ENCODE data around the gene ANO1.

ANO1 gene

DNA sequence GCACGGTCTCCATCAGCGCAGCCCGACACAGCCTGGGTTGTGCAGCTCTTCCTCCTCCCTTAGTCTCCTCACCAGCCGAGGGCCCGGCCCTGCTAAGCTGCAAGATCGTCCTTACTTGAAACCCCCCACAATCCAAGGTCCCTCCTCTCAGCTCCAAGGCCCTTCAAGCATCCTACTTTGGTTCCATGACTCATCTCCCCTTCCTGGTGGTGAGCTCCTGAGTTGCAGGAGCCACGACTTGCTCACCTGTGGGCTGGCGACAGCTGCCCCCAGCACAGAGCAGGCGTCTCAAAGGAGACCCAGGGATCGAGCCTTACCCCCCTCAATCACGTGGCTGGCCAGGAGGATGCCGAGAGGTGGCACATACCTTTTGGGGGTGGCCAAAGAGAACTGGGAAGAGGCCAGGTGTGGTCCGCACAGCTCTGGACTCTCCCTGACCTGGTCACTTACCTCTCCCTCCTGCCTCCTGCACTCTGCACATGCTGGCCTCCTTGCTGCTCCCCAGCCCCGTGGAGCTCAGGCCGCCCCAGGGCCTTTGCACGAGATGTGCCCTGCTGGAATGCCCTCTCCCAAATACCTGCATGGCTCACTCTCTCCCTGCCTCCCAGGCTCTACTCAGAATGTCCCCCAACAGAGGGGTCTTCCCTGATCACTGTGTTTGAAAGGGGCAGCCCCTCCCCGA lies 89.7 kb downstream of the ANO1 start:
- no peaks in the 10 kb centered on the region for H3K36me3 ChIP-seq (replicated peaks; ENCODE audit: insufficient read depth, low read length)
- no peak overlapping the region for H3K4me2 ChIP-seq (ENCODE audit: low read depth, low read length)

DNA sequence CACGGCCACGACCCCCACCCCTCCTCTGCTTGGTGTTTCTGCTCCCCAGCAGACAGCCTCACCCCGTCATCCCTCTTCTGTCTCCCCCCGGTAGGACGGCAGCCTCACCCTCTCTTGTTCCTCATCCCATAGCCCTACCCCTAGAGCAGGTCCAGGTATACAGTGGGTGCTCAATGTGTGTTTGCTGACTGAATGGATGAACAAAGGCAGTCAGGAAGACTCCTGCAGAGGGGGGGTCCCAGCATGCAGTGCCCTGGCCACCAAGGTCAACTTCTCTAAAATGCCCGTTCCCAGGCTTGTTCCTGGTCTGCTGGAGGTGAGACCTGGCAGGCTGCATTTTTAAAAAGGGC lies 90.3 kb downstream of the ANO1 start:
- TF ChIP-seq, protein P1, sequence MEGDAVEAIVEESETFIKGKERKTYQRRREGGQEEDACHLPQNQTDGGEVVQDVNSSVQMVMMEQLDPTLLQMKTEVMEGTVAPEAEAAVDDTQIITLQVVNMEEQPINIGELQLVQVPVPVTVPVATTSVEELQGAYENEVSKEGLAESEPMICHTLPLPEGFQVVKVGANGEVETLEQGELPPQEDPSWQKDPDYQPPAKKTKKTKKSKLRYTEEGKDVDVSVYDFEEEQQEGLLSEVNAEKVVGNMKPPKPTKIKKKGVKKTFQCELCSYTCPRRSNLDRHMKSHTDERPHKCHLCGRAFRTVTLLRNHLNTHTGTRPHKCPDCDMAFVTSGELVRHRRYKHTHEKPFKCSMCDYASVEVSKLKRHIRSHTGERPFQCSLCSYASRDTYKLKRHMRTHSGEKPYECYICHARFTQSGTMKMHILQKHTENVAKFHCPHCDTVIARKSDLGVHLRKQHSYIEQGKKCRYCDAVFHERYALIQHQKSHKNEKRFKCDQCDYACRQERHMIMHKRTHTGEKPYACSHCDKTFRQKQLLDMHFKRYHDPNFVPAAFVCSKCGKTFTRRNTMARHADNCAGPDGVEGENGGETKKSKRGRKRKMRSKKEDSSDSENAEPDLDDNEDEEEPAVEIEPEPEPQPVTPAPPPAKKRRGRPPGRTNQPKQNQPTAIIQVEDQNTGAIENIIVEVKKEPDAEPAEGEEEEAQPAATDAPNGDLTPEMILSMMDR (IDR thresholded peaks at IDR 0.05; ENCODE audit: low read length) = no peak
- no peak for TF ChIP-seq EZH2 (optimal IDR thresholded peaks at IDR 0.05; ENCODE audit: low read depth, low read length)
- no peak for TF ChIP-seq EZH2phosphoT487 (IDR thresholded peaks at IDR 0.05; ENCODE audit: low read length)
- H3K4me1 ChIP-seq (ENCODE audit: low read length) = no peaks in the 10 kb centered on the region
- H3K4me3 ChIP-seq (ENCODE audit: low read length) = no peak overlapping the region
- no peaks in the 10 kb centered on the region for H3K79me2 ChIP-seq (ENCODE audit: low read length)
- H3K27ac ChIP-seq (ENCODE audit: low read length) = no peak overlapping the region
- peaks cover 92% of the 10 kb centered on the region for H3K27me3 ChIP-seq (replicated peaks; ENCODE audit: insufficient read depth, low read length)
- no peaks in the 10 kb centered on the region for H3K36me3 ChIP-seq (replicated peaks; ENCODE audit: insufficient read depth, low read length)
- DNase-seq = no peak
- no peak overlapping the region for H2AFZ ChIP-seq (ENCODE audit: low read length)
- no peak overlapping the region for H3K4me2 ChIP-seq (ENCODE audit: low read depth, low read length)
- H3F3A ChIP-seq (ENCODE audit: insufficient read depth, low read length) = no peaks in the 10 kb centered on the region
- no peaks in the 10 kb centered on the region for H3K9me2 ChIP-seq (replicated peaks; ENCODE audit: insufficient read depth, low read length)
- no peaks in the 10 kb centered on the region for H3K9me3 ChIP-seq (replicated peaks; ENCODE audit: insufficient read depth, low read length)
- H3K9ac ChIP-seq (ENCODE audit: low read length) = no peak overlapping the region
- H4K20me1 ChIP-seq (ENCODE audit: insufficient read depth, low read length) = no peaks in the 10 kb centered on the region

More for the DNA sequence above, 89.7 kb downstream of the ANO1 start:
- H3K9ac ChIP-seq (ENCODE audit: low read length) = no peak overlapping the region
- no peak overlapping the region for H3K27ac ChIP-seq (ENCODE audit: low read length)
- peaks cover 92% of the 10 kb centered on the region for H3K27me3 ChIP-seq (replicated peaks; ENCODE audit: insufficient read depth, low read length)
- no peak overlapping the region for H3K4me3 ChIP-seq (ENCODE audit: low read length)
- no peak for DNase-seq
- no peaks in the 10 kb centered on the region for H3F3A ChIP-seq (ENCODE audit: insufficient read depth, low read length)
- H3K79me2 ChIP-seq (ENCODE audit: low read length) = no peaks in the 10 kb centered on the region
- H3K9me2 ChIP-seq (replicated peaks; ENCODE audit: insufficient read depth, low read length) = no peaks in the 10 kb centered on the region
- H2AFZ ChIP-seq (ENCODE audit: low read length) = no peak overlapping the region
- H3K9me3 ChIP-seq (replicated peaks; ENCODE audit: insufficient read depth, low read length) = no peaks in the 10 kb centered on the region
- no peaks in the 10 kb centered on the region for H4K20me1 ChIP-seq (ENCODE audit: insufficient read depth, low read length)
- H3K4me1 ChIP-seq (ENCODE audit: low read length) = no peaks in the 10 kb centered on the region
- TF ChIP-seq EZH2 (optimal IDR thresholded peaks at IDR 0.05; ENCODE audit: low read depth, low read length) (no peak), EZH2phosphoT487 (IDR thresholded peaks at IDR 0.05; ENCODE audit: low read length) (no peak)
- TF ChIP-seq, protein P1 (IDR thresholded peaks at IDR 0.05; ENCODE audit: low read length) = no peak

DNA sequence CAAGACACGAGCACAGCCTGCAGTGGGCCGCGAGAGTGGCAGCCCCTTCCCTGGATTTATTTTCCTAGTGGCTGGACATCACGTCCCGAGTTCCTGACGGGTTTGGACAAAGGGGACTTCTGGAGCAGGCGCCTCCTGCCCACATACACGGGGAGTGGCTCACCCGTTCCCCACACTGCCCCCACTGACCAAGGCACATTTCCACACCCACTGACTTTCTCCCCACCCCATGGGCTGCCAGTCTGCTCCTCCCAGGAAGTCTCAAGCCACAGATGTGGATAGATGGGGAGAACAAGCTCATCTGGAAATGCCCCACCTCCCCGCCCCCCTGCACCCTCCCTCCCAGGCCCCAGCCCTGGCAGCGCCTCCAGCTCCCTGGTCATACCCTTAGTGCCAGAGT lies 91.0 kb downstream of the ANO1 start:
- Histone ChIP-seq H3K4me3 (ENCODE audit: low read length) (no peak overlapping the region), H3K4me1 (ENCODE audit: low read length) (no peaks in the 10 kb centered on the region), H3K79me2 (ENCODE audit: low read length) (no peaks in the 10 kb centered on the region), H3F3A (ENCODE audit: insufficient read depth, low read length) (no peaks in the 10 kb centered on the region), H2AFZ (ENCODE audit: low read length) (no peak overlapping the region), H3K36me3 (replicated peaks; ENCODE audit: insufficient read depth, low read length) (no peaks in the 10 kb centered on the region), H3K9me3 (replicated peaks; ENCODE audit: insufficient read depth, low read length) (no peaks in the 10 kb centered on the region), H3K9me2 (replicated peaks; ENCODE audit: insufficient read depth, low read length) (no peaks in the 10 kb centered on the region), H3K27ac (ENCODE audit: low read length) (no peak overlapping the region), H3K9ac (ENCODE audit: low read length) (no peak overlapping the region), H3K27me3 (replicated peaks; ENCODE audit: insufficient read depth, low read length) (peaks cover 89% of the 10 kb centered on the region), H4K20me1 (ENCODE audit: insufficient read depth, low read length) (no peaks in the 10 kb centered on the region), H3K4me2 (ENCODE audit: low read depth, low read length) (no peak overlapping the region)
- TF ChIP-seq, protein P1 (IDR thresholded peaks at IDR 0.05; ENCODE audit: low read length) = no peak
- TF ChIP-seq EZH2 (optimal IDR thresholded peaks at IDR 0.05; ENCODE audit: low read depth, low read length) (no peak), EZH2phosphoT487 (IDR thresholded peaks at IDR 0.05; ENCODE audit: low read length) (no peak)
- no peak for DNase-seq
